OCI-LY3 (cell line): ENCODE results near the gene GJB5.

Experiments used
- H2AFZ ChIP-seq: fragments of 200-600, 300-600 bp; shearing (Covaris generic); 2 replicates; pipeline ENCODE4 v1.6.0; 2014; ENCODE audit warnings: antibody characterized with exemption, low read depth, low read length
- H3K27ac ChIP-seq: fragments of 200-600, 300-600 bp; sonication (generic); 2 replicates; pipeline ENCODE4 v1.5.1; 2014; ENCODE audit warnings: mild to moderate bottlenecking, low read length, moderate library complexity, mixed read lengths
- H3K27me3 ChIP-seq: fragments of 200-600, 300-600 bp; sonication (generic); 2 replicates; pipeline ENCODE4 v1.6.1; 2014; ENCODE audit warnings: low read depth, low read length, mixed read lengths
- H3K36me3 ChIP-seq: fragments of 200-600, 300-600 bp; sonication (generic); replicated peaks from 2 replicates; pipeline ENCODE3; 2014; ENCODE audit warnings: low read depth, low read length, mixed read lengths
- H3K4me1 ChIP-seq: fragments of 300-600, 200-600 bp; sonication (generic); 2 replicates; pipeline ENCODE4 v1.6.1; 2014; ENCODE audit warnings: low read length, mixed read lengths
- H3K4me2 ChIP-seq: fragments of 200-600, 300-600 bp; sonication (generic); 2 replicates; pipeline ENCODE4 v1.6.1; 2014; ENCODE audit warnings: low read length, mixed read lengths
- H3K4me3 ChIP-seq: fragments of 300-600, 200-600 bp; sonication (generic); 2 replicates; pipeline ENCODE4 v1.5.1; 2014; ENCODE audit warnings: antibody characterized with exemption, mild to moderate bottlenecking, low read length, moderate library complexity
- H3K79me2 ChIP-seq: fragments of 300-600, 200-600 bp; shearing (Covaris generic); 2 replicates; pipeline ENCODE4 v1.6.1; 2014; ENCODE audit warnings: mild to moderate bottlenecking, low read length, mixed read lengths
- H3K9ac ChIP-seq: fragments of 300-600, 200-600 bp; shearing (Covaris generic); 2 replicates; pipeline ENCODE4 v1.6.0; 2014; ENCODE audit warnings: mild to moderate bottlenecking, low read length, moderate library complexity
- H3K9me3 ChIP-seq: fragments of 200-600, 300-600 bp; shearing (Covaris generic); 2 replicates; pipeline ENCODE4 v1.6.1; 2014; ENCODE audit warnings: low read length, mixed read lengths; ENCODE audit not compliant: insufficient read depth
- H4K20me1 ChIP-seq: fragments of 200-600, 300-600 bp; sonication (generic); 2 replicates; pipeline ENCODE4 v1.6.1; 2016; ENCODE audit warnings: low read length, mixed read lengths; ENCODE audit not compliant: insufficient read depth
- EZH2phosphoT487 ChIP-seq: fragments of 200-600 bp; shearing (Covaris generic); IDR thresholded peaks from 2 replicates; pipeline ENCODE4 v1.6.1; 2018; ENCODE audit warnings: antibody characterized with exemption, mixed run types, low read depth
- TF ChIP-seq, protein P1 (sequence below): fragments of 200-600, 300-600 bp; sonication (generic); IDR thresholded peaks from 2 replicates; pipeline ENCODE4 v1.5.1; 2014; ENCODE audit warnings: antibody characterized with exemption, low read length, low read depth

GJB5 gene

DNA sequence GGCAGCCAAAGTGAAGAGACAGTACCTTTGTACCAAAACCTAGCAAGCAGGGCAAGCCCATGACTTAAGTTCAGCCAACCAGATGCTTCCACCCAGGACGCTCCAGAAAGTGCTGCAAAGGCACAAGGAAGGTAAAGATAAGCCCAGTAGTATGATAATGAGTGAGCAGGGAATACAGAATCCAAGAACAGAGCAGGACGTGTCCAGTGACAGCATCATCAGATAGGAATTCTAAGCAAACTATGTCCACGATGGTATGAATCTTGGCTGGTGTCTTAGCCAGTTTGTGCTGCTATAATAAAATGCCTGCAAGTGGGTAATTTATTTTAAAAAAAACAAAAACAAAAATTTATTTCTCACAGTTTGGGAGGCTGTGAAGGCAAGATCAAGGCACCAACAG lies 51.5 kb downstream of the GJB5 start:
- Histone ChIP-seq H3K36me3 (no peaks in the 10 kb centered on the region), H3K79me2 (no peaks in the 10 kb centered on the region), H2AFZ (no peak overlapping the region), H3K4me3 (no peak overlapping the region), H4K20me1 (no peaks in the 10 kb centered on the region), H3K27me3 (no peaks in the 10 kb centered on the region), H3K4me1 (no peaks in the 10 kb centered on the region), H3K27ac (no peak overlapping the region), H3K4me2 (no peak overlapping the region), H3K9ac (no peak overlapping the region), H3K9me3 (no peaks in the 10 kb centered on the region)
- TF ChIP-seq, protein P1, sequence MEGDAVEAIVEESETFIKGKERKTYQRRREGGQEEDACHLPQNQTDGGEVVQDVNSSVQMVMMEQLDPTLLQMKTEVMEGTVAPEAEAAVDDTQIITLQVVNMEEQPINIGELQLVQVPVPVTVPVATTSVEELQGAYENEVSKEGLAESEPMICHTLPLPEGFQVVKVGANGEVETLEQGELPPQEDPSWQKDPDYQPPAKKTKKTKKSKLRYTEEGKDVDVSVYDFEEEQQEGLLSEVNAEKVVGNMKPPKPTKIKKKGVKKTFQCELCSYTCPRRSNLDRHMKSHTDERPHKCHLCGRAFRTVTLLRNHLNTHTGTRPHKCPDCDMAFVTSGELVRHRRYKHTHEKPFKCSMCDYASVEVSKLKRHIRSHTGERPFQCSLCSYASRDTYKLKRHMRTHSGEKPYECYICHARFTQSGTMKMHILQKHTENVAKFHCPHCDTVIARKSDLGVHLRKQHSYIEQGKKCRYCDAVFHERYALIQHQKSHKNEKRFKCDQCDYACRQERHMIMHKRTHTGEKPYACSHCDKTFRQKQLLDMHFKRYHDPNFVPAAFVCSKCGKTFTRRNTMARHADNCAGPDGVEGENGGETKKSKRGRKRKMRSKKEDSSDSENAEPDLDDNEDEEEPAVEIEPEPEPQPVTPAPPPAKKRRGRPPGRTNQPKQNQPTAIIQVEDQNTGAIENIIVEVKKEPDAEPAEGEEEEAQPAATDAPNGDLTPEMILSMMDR = no peak
- no peak for TF ChIP-seq EZH2phosphoT487
